Neural cell (in vitro differentiated cells): Measurements from ENCODE around the gene COMMD9. TPM values are rescaled to one million over a fixed set of nuclear protein-coding genes. Genes with fewer than 3 reads are reported as not detected.

Source experiments
- H2AFZ ChIP-seq: fragments of 200-600, 300-800 bp; sonication (generic), shearing (Covaris generic); 2 replicates; pipeline ENCODE4 v1.6.0; 2014; ENCODE audit warnings: low read depth, mild to moderate bottlenecking, antibody characterized with exemption, low read length, moderate library complexity
- H3F3A ChIP-seq: fragments of 200-600 bp; shearing (Covaris generic); 2 replicates; pipeline ENCODE4 v1.6.1; 2016; ENCODE audit warnings: mild to moderate bottlenecking, moderate library complexity, mixed read lengths, antibody characterized with exemption, low read length; ENCODE audit not compliant: insufficient read depth, poor library complexity, severe bottlenecking
- H3K27ac ChIP-seq: fragments of 200-600, 300-800 bp; sonication (generic), shearing (Covaris generic); 2 replicates; pipeline ENCODE4 v1.5.1; 2014; ENCODE audit warnings: mild to moderate bottlenecking, low read length, moderate library complexity
- H3K27me3 ChIP-seq: fragments of 300-800, 200-600 bp; sonication (generic), shearing (Covaris generic); 2 replicates; pipeline ENCODE4 v1.6.0; 2014; ENCODE audit warnings: mild to moderate bottlenecking, low read depth, low read length, moderate library complexity; ENCODE audit not compliant: insufficient read depth
- H3K36me3 ChIP-seq: fragments of 300-800, 200-600 bp; sonication (generic), shearing (Covaris generic); 2 replicates; pipeline ENCODE4 v1.5.1; 2014; ENCODE audit warnings: mild to moderate bottlenecking, antibody characterized with exemption, low read length, moderate library complexity; ENCODE audit not compliant: insufficient read depth
- H3K4me2 ChIP-seq: fragments of 300-800, 200-600 bp; sonication (generic), shearing (Covaris generic); 2 replicates; pipeline ENCODE4 v1.6.0; 2014; ENCODE audit warnings: mild to moderate bottlenecking, low read length
- H3K4me3 ChIP-seq: fragments of 300-800, 200-600 bp; sonication (generic), shearing (Covaris generic); 2 replicates; pipeline ENCODE4 v1.5.1; 2014; ENCODE audit warnings: mild to moderate bottlenecking, low read length, moderate library complexity
- H3K79me2 ChIP-seq: fragments of 200-600 bp; shearing (Covaris generic); replicated peaks from 2 replicates; pipeline ENCODE4 v1.6.0; 2014; ENCODE audit warnings: mild to moderate bottlenecking, low read length, moderate library complexity; ENCODE audit not compliant: insufficient read depth
- H3K9ac ChIP-seq: fragments of 300-800, 200-600 bp; sonication (generic), shearing (Covaris generic); 2 replicates; pipeline ENCODE4 v1.6.1; 2016; ENCODE audit warnings: mild to moderate bottlenecking, low read length, mixed read lengths
- H3K9me2 ChIP-seq: fragments of 200-600 bp; shearing (Covaris generic); 2 replicates; pipeline ENCODE4 v1.6.1; 2016; ENCODE audit warnings: mild to moderate bottlenecking, low read length, mixed read lengths; ENCODE audit not compliant: insufficient read depth
- H3K9me3 ChIP-seq: fragments of 200-600, 300-800 bp; sonication (generic), shearing (Covaris generic); 2 replicates; pipeline ENCODE4 v1.6.1; 2016; ENCODE audit warnings: mild to moderate bottlenecking, mixed run types, low read length, moderate library complexity, mixed read lengths
- H4K20me1 ChIP-seq: fragments of 200-600 bp; shearing (Covaris generic); 2 replicates; pipeline ENCODE4 v1.6.1; 2016; ENCODE audit warnings: mild to moderate bottlenecking, mixed run types; ENCODE audit not compliant: insufficient read depth
- EP300 ChIP-seq: fragments of 450-650 bp; conservative IDR thresholded peaks from 2 replicates; pipeline ENCODE4 v1.6.1; 2014; ENCODE audit warnings: antibody characterized with exemption, mild to moderate bottlenecking, moderate library complexity; ENCODE audit not compliant: poor library complexity, severe bottlenecking
- EZH2 ChIP-seq: fragments of 200-600, 300-800 bp; shearing (Covaris generic), sonication (generic); IDR thresholded peaks from 2 replicates; pipeline ENCODE4 v1.6.1; 2014; ENCODE audit warnings: antibody characterized with exemption, low read length, borderline replicate concordance, mild to moderate bottlenecking; ENCODE audit not compliant: insufficient read depth, poor library complexity, severe bottlenecking
- MXI1 ChIP-seq: fragments of 450-650 bp; conservative IDR thresholded peaks from 2 replicates; pipeline ENCODE4 v1.6.1; 2014; ENCODE audit warnings: antibody characterized with exemption, mild to moderate bottlenecking; ENCODE audit not compliant: poor library complexity, severe bottlenecking
- POLR2AphosphoS5 ChIP-seq: IDR thresholded peaks from 2 replicates; pipeline ENCODE4 v1.6.1; 2012
- RAD21 ChIP-seq: fragments of 450-650 bp; conservative IDR thresholded peaks from 2 replicates; pipeline ENCODE4 v1.6.1; 2014; ENCODE audit warnings: antibody characterized with exemption, mild to moderate bottlenecking, moderate library complexity
- SMC3 ChIP-seq: fragments of 450-650 bp; conservative IDR thresholded peaks from 2 replicates; pipeline ENCODE4 v1.6.1; 2014; ENCODE audit warnings: antibody characterized with exemption, mild to moderate bottlenecking, moderate library complexity; ENCODE audit not compliant: poor library complexity
- TAF1 ChIP-seq: IDR thresholded peaks from 2 replicates; pipeline ENCODE4 v1.6.1; 2012; ENCODE audit warnings: low read depth
- polyA plus RNA-seq: library from polyadenylated mRNA; depleted of rRNA; stranded (reverse); fragments of >200 nt; gene quantifications from 2 replicates; pipeline ENCODE4 v1.2.3, GENCODE V29; 2014
- TF ChIP-seq, protein P1 (sequence below): fragments of 450-650 bp; IDR thresholded peaks from 2 replicates; pipeline ENCODE4 v1.5.1; 2014; ENCODE audit warnings: antibody characterized with exemption, mild to moderate bottlenecking, moderate library complexity; ENCODE audit not compliant: poor library complexity, severe bottlenecking
- TF ChIP-seq, protein P2 (sequence below): IDR thresholded peaks from 2 replicates; pipeline ENCODE4 v1.6.1; 2012; ENCODE audit warnings: borderline replicate concordance

The COMMD9 gene
- polyA plus RNA-seq, 1 donor from 2014 or later, result 119 TPM

DNA sequence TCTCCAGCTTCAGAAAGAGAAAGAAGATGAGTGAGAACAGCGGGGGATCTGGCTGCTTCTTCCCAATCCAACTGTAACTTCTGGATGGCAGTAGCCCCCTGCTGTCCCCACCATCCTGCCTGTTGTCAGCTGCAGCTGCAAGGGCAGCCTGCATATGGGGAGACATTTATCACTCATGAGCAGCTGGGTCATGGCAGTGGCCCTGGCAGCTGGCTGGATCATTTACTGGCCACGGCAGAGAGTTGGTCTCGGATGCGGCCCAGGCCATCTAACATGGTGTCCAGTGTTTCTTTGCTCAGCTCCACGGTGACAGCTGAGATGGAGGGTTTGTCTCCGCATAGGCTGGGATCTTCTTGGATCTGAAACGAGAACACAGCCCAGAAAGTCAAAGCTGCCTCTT lies 14.8 kb downstream of the COMMD9 start:
- Histone ChIP-seq H3K27ac (no peak overlapping the region), H3K79me2 (no peaks in the 10 kb centered on the region), H4K20me1 (no peaks in the 10 kb centered on the region), H3K9me3 (no peaks in the 10 kb centered on the region), H3K27me3 (no peaks in the 10 kb centered on the region), H3K9ac (no peak overlapping the region), H2AFZ (no peak overlapping the region), H3F3A (no peaks in the 10 kb centered on the region), H3K9me2 (no peaks in the 10 kb centered on the region), H3K36me3 (peaks cover 18% of the 10 kb centered on the region), H3K4me2 (no peak overlapping the region), H3K4me3 (no peak overlapping the region)
- TF ChIP-seq EZH2 (no peak), EP300 (no peak), TAF1 (no peak), RAD21 (no peak), POLR2AphosphoS5 (no peak), SMC3 (no peak), MXI1 (no peak)
- TF ChIP-seq, protein P1, sequence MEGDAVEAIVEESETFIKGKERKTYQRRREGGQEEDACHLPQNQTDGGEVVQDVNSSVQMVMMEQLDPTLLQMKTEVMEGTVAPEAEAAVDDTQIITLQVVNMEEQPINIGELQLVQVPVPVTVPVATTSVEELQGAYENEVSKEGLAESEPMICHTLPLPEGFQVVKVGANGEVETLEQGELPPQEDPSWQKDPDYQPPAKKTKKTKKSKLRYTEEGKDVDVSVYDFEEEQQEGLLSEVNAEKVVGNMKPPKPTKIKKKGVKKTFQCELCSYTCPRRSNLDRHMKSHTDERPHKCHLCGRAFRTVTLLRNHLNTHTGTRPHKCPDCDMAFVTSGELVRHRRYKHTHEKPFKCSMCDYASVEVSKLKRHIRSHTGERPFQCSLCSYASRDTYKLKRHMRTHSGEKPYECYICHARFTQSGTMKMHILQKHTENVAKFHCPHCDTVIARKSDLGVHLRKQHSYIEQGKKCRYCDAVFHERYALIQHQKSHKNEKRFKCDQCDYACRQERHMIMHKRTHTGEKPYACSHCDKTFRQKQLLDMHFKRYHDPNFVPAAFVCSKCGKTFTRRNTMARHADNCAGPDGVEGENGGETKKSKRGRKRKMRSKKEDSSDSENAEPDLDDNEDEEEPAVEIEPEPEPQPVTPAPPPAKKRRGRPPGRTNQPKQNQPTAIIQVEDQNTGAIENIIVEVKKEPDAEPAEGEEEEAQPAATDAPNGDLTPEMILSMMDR, result no peak
- TF ChIP-seq, protein P2, sequence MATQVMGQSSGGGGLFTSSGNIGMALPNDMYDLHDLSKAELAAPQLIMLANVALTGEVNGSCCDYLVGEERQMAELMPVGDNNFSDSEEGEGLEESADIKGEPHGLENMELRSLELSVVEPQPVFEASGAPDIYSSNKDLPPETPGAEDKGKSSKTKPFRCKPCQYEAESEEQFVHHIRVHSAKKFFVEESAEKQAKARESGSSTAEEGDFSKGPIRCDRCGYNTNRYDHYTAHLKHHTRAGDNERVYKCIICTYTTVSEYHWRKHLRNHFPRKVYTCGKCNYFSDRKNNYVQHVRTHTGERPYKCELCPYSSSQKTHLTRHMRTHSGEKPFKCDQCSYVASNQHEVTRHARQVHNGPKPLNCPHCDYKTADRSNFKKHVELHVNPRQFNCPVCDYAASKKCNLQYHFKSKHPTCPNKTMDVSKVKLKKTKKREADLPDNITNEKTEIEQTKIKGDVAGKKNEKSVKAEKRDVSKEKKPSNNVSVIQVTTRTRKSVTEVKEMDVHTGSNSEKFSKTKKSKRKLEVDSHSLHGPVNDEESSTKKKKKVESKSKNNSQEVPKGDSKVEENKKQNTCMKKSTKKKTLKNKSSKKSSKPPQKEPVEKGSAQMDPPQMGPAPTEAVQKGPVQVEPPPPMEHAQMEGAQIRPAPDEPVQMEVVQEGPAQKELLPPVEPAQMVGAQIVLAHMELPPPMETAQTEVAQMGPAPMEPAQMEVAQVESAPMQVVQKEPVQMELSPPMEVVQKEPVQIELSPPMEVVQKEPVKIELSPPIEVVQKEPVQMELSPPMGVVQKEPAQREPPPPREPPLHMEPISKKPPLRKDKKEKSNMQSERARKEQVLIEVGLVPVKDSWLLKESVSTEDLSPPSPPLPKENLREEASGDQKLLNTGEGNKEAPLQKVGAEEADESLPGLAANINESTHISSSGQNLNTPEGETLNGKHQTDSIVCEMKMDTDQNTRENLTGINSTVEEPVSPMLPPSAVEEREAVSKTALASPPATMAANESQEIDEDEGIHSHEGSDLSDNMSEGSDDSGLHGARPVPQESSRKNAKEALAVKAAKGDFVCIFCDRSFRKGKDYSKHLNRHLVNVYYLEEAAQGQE, result no peak

DNA sequence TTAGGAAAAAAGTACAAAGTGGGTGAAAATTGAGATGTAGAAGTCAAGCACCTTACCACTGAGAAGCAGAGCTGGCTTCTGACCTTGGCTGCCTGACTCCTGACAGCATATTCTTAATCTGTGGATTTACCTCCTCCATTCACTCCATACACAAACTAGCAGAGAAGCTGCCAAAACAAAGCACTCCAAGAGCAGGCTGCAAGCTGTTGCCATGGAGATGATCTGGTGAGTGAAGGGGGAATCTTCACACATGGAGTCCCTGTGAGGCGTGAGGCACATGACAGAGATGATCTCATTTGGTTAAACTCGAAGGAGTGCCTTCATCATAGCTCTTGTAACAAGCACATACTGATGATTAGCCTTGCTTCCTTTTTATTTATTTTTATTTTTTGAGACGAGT lies 16.1 kb downstream of the COMMD9 start:
- peaks cover 18% of the 10 kb centered on the region for H3K36me3 ChIP-seq
- TF ChIP-seq RAD21 (no peak), SMC3 (peak; percentile 11), MXI1 (peak; percentile 29), EZH2 (no peak), TAF1 (no peak), EP300 (peak; percentile 75), POLR2AphosphoS5 (peak; percentile 60)
- TF ChIP-seq, protein P1, result no peak
- TF ChIP-seq, protein P2, result no peak

More for the DNA sequence above, 16.1 kb downstream of the COMMD9 start:
- no peaks in the 10 kb centered on the region for H3K27me3 ChIP-seq
- H3K27ac ChIP-seq, result peak overlapping the region; percentile 74
- H3K4me2 ChIP-seq, result no peak overlapping the region
- H3K9me2 ChIP-seq, result no peaks in the 10 kb centered on the region
- no peaks in the 10 kb centered on the region for H3F3A ChIP-seq
- no peaks in the 10 kb centered on the region for H3K79me2 ChIP-seq
- H4K20me1 ChIP-seq, result no peaks in the 10 kb centered on the region
- H3K9me3 ChIP-seq, result no peaks in the 10 kb centered on the region
- no peak overlapping the region for H2AFZ ChIP-seq
- H3K9ac ChIP-seq, result no peak overlapping the region
- peak overlapping the region; percentile 28 for H3K4me3 ChIP-seq
